T-cell (primary cell): ENCODE data around the gene USHBP1. TPM values are rescaled to one million over a fixed set of nuclear protein-coding genes. Genes with fewer than 3 reads are reported as not detected.
A peak's percentile ranks its signal among the peaks of the same experiment; 100 is the strongest.
"Not testable (repeated sequence)": the region's sequence is repeated elsewhere in the genome, so short reads cannot be mapped to it uniquely, and the experiment has no call there.

Experiments used
- ATAC-seq, 4 experiments: fragments of 200-7000 bp in 3 of 4; fragments of 150-1000 bp in 1 of 4; cut with Tn5 transposase; replicated peaks in 1 of 4; 1 replicate in 3 of 4; 2 replicates in 1 of 4; pipeline ENCODE4 v1.10.0; 2021; ENCODE audit warnings: moderate library complexity in 3 of 4, mild to moderate bottlenecking in 2 of 4, moderate number of reproducible peaks in 1 of 4
- CTCF ChIA-PET, 2 donors: fragments of 300-600 bp; sonication (Branson Sonifier 250); formaldehyde crosslinking; loops; one replicate each; lab custom pipeline; 2022; ENCODE audit warnings: antibody characterized with exemption in 2 of 2; lab: Charles Lee
- POLR2A ChIA-PET, 2 donors: fragments of 300-600 bp; sonication (Branson Sonifier 250); formaldehyde crosslinking; loops; one replicate each; lab custom pipeline; 2022; ENCODE audit warnings: antibody characterized with exemption in 2 of 2; lab: Charles Lee
- DNase-seq, 35 experiments: peaks; one replicate each; pipeline versions ENCODE4 v3.0.0 to v3.0.0-alpha.2; 2013 to 2023
- H3K27ac ChIP-seq: one replicate; pipeline ENCODE4 v1.5.1; 2013; ENCODE audit warnings: low read length
- H3K27me3 ChIP-seq, 2 experiments: replicated peaks in 1 of 2; 1 replicate in 1 of 2; 2 replicates in 1 of 2; pipeline versions ENCODE4 v1.6.1 to v1.7.0; 2013; ENCODE audit warnings: low read length in 1 of 2, mixed read lengths in 1 of 2; ENCODE audit not compliant: control insufficient read depth in 2 of 2, insufficient read depth in 2 of 2; ENCODE audit errors: extremely low read depth in 1 of 2
- H3K36me3 ChIP-seq, 2 donors: 1 replicate in 1 of 2; 2 replicates in 1 of 2; pipeline versions ENCODE4 v1.6.1 to v1.7.0; 2013; ENCODE audit warnings: low read length in 1 of 2; ENCODE audit not compliant: control insufficient read depth in 2 of 2, insufficient read depth in 1 of 2; ENCODE audit errors: extremely low read depth in 1 of 2
- H3K4me1 ChIP-seq, 2 experiments: 1 replicate in 1 of 2; 2 replicates in 1 of 2; pipeline versions ENCODE4 v1.6.1 to v1.7.0; 2013; ENCODE audit warnings: low read length in 2 of 2, mixed read lengths in 1 of 2; ENCODE audit not compliant: insufficient read depth in 2 of 2, control insufficient read depth in 1 of 2; ENCODE audit errors: extremely low read depth in 1 of 2
- H3K4me3 ChIP-seq, 2 donors: 1 replicate in 1 of 2; 2 replicates in 1 of 2; pipeline versions ENCODE4 v1.5.1 to v1.7.0; 2013; ENCODE audit warnings: mild to moderate bottlenecking in 2 of 2, low read length in 1 of 2, moderate library complexity in 1 of 2; ENCODE audit not compliant: control insufficient read depth in 1 of 2; ENCODE audit errors: extremely low read depth in 1 of 2
- H3K9me3 ChIP-seq: 2 replicates; pipeline ENCODE4 v1.7.0; 2013
- H3K27ac Mint-ChIP-seq, 2 donors: one replicate each; pipeline ENCODE4 v1.8.0; 2020 to 2021; ENCODE audit warnings: mild to moderate bottlenecking in 2 of 2, mixed read lengths in 2 of 2
- H3K27me3 Mint-ChIP-seq, 2 donors: one replicate each; pipeline ENCODE4 v1.8.0; 2021 to 2022; ENCODE audit warnings: mixed read lengths in 2 of 2
- H3K36me3 Mint-ChIP-seq: one replicate; pipeline ENCODE4 v1.8.0; 2021; ENCODE audit warnings: mixed read lengths
- H3K4me1 Mint-ChIP-seq, 3 donors: one replicate each; pipeline ENCODE4 v1.8.0; 2020 to 2022; ENCODE audit warnings: mixed read lengths in 3 of 3, mild to moderate bottlenecking in 1 of 3
- H3K4me3 Mint-ChIP-seq, 3 donors: one replicate each; pipeline ENCODE4 v1.8.0; 2020 to 2022; ENCODE audit warnings: mild to moderate bottlenecking in 3 of 3, mixed read lengths in 3 of 3, moderate library complexity in 3 of 3
- H3K9me3 Mint-ChIP-seq, 3 donors: one replicate each; pipeline ENCODE4 v1.8.0; 2020 to 2022; ENCODE audit warnings: mixed read lengths in 3 of 3
- WGBS: methylation state at CpG from one replicate; pipeline ENCODE4 v1.1.5; 2013; ENCODE audit warnings: missing lambda C conversion rate; ENCODE audit not compliant: insufficient coverage; 5-methylcytosine and 5-hydroxymethylcytosine counted together
- total RNA-seq, 35 experiments: library from RNA in 6 of 35; stranded (reverse) in 6 of 35; fragments of 120-200 nt in 1 of 35; gene quantifications; one replicate each; pipeline versions ENCODE4 v1.2.1 to v1.2.4 and lab custom pipeline; 2013 to 2026

USHBP1 gene
- total RNA-seq, 5 donors from 2014 or later (not counting 1 experiment from before 2014, with no cell fraction given): 0.10 to 0.61 (median 0.38) TPM; not detected in 1

- peaks cover 0 to 2% of the 10 kb centered on the region in 2 experiments for H3K27me3 ChIP-seq
- ATAC-seq (no peak), DNase-seq (no peak)
- ChIA-PET CTCF (interaction anchor here in 1 of 2 donors (1.4 kb wide), 1 partner anchor 8 kb away, joined by 4 read pairs; the partner anchor contains the start of gene MRPL34), POLR2A (interaction anchor here in 1 of 2 donors (0.7 kb wide), 1 partner anchor 479 kb away, joined by 9 read pairs; no protein-coding TSS in a partner anchor)
- 85% methylated on average over 3 of the region's 6 CpGs for WGBS
- H3K36me3 ChIP-seq: peaks cover 0 to 7% of the 10 kb centered on the region in 2 donors
- no peak overlapping the region for H3K27ac ChIP-seq
- H3K4me3 Mint-ChIP-seq: no peak overlapping the region
- peaks cover 0 to 9% of the 10 kb centered on the region in 2 experiments for H3K4me1 ChIP-seq
- H3K4me3 ChIP-seq: no peak overlapping the region
- H3K9me3 Mint-ChIP-seq: no peaks in the 10 kb centered on the region
- no peaks in the 10 kb centered on the region for H3K9me3 ChIP-seq
- H3K36me3 Mint-ChIP-seq: peaks cover 7% of the 10 kb centered on the region
- H3K27me3 Mint-ChIP-seq: no peaks in the 10 kb centered on the region
- H3K27ac Mint-ChIP-seq: no peak overlapping the region
- peaks cover 4 to 8% (median 7%) of the 10 kb centered on the region in 3 donors for H3K4me1 Mint-ChIP-seq
These were observed 32.4 kb upstream of the USHBP1 start for GRCh38 chr19:17296976-17297375.

- peaks cover 5 to 8% (median 8%) of the 10 kb centered on the region in 3 donors for H3K4me1 Mint-ChIP-seq
- POLR2A ChIA-PET: interaction anchor here in 1 of 2 donors (0.7 kb wide), 1 partner anchor 480 kb away, joined by 9 read pairs; no protein-coding TSS in a partner anchor
These were observed 31.7 kb upstream of the USHBP1 start for GRCh38 chr19:17296273-17296672.

GRCh38 chr19:17295551-17295950, 31.0 kb upstream of the USHBP1 start:
- DNase-seq, H3K4me3 Mint-ChIP-seq, H3K36me3 ChIP-seq, H3K27ac ChIP-seq, H3K9me3 Mint-ChIP-seq, POLR2A ChIA-PET, H3K27ac Mint-ChIP-seq, H3K4me1 Mint-ChIP-seq, ATAC-seq, H3K27me3 ChIP-seq, H3K9me3 ChIP-seq, H3K27me3 Mint-ChIP-seq, H3K36me3 Mint-ChIP-seq, H3K4me3 ChIP-seq: not testable (repeated sequence)
- peaks cover 0 to 11% of the 10 kb centered on the region in 2 experiments for H3K4me1 ChIP-seq
- CTCF ChIA-PET: interaction anchor here in 1 of 2 donors (0.6 kb wide), 1 partner anchor 37 kb away, joined by 3 read pairs; no protein-coding TSS in a partner anchor
- WGBS: 100% methylated on average over 4 of the region's 6 CpGs

More at GRCh38 chr19:17296273-17296672, 31.7 kb upstream of the USHBP1 start:
- Mint-ChIP-seq H3K4me3 (no peak overlapping the region), H3K27ac (no peak overlapping the region), H3K27me3 (no peaks in the 10 kb centered on the region), H3K9me3 (no peaks in the 10 kb centered on the region), H3K36me3 (peaks cover 7% of the 10 kb centered on the region)
- peaks cover 0 to 7% of the 10 kb centered on the region in 2 donors for H3K36me3 ChIP-seq
- H3K4me3 ChIP-seq: no peak overlapping the region
- CTCF ChIA-PET: interaction anchor here in 1 of 2 donors (0.6 to 0.7 kb wide), 2 partner anchors 15 to 38 kb away, joined by 3 to 7 read pairs; no protein-coding TSS in a partner anchor
- DNase-seq (no peak), ATAC-seq (no peak)
- no peak overlapping the region for H3K27ac ChIP-seq
- H3K9me3 ChIP-seq: no peaks in the 10 kb centered on the region
- WGBS: 100% methylated on average over 1 of the region's 4 CpGs
- peaks cover 0 to 2% of the 10 kb centered on the region in 2 experiments for H3K27me3 ChIP-seq
- H3K4me1 ChIP-seq: peaks cover 0 to 11% of the 10 kb centered on the region in 2 experiments

DNA sequence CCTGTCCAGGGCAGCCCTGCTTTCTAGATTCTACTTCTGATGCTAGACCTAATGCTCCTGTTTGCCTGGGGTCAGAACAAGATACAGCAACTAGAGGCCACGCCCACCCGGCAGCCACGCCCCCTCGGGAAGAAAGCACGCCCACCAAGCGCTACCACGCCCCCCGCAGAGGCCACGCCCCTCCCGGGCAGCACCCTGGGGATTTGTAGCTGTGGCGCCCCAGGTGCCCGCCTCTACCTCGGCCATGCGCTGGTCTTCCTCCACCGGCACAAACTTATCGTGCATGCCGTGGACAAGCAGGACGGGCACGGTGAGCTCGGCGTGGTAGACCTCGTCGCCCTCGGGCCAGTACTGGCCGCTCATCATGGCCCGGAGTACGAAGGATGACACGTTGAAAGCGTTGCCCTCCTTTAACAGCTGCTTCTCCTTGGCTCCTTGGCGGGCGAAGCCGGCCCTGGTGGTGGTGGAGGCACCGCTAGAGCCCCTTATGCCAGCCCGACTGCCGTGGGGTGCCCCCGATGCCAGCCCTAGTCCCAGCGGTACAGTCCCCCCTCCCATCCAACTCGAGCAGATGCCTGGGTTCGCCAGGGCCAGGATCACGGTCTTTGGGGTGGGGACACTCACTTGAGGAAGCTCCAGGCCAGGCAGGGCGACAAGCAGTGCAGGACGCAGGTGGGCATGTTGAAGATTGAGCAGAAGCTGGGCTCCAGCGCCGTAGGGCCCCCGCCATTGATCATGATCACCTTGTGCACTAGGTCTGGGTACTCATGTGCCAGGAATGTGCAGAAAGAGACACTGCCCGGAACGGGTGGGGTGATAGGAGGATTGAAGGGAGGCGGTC, 29.7 kb upstream of the USHBP1 start:
- no peaks in the 10 kb centered on the region for H3K9me3 ChIP-seq
- H3K27ac ChIP-seq: no peak overlapping the region
- no peaks in the 10 kb centered on the region for H3K9me3 Mint-ChIP-seq
- H3K4me1 Mint-ChIP-seq: peaks cover 5 to 8% (median 8%) of the 10 kb centered on the region in 3 donors
- peak in 21 of 35 experiments; percentile 16 to 61 (median 33) for DNase-seq
- WGBS: 87% methylated on average over 37 of the region's 48 CpGs
- H3K36me3 ChIP-seq: peaks cover 0 to 7% of the 10 kb centered on the region in 2 donors
- ATAC-seq: no peak
- CTCF ChIA-PET: no interaction called here
- H3K4me3 Mint-ChIP-seq: no peak overlapping the region
- H3K27me3 ChIP-seq: peaks cover 0 to 7% of the 10 kb centered on the region in 2 experiments
- H3K4me1 ChIP-seq: peaks cover 0 to 16% of the 10 kb centered on the region in 2 experiments
- H3K27ac Mint-ChIP-seq: no peak overlapping the region
- POLR2A ChIA-PET: no interaction called here
- no peak overlapping the region for H3K4me3 ChIP-seq
- H3K27me3 Mint-ChIP-seq: no peaks in the 10 kb centered on the region
- H3K36me3 Mint-ChIP-seq: peaks cover 7% of the 10 kb centered on the region

GRCh38 chr19:17293605-17294004, 29.1 kb upstream of the USHBP1 start:
- Histone ChIP-seq H3K4me1 (peaks cover 0 to 16% of the 10 kb centered on the region in 2 experiments), H3K36me3 (peaks cover 0 to 7% of the 10 kb centered on the region in 2 donors), H3K27ac (no peak overlapping the region), H3K4me3 (no peak overlapping the region), H3K9me3 (no peaks in the 10 kb centered on the region), H3K27me3 (peaks cover 0 to 8% of the 10 kb centered on the region in 2 experiments)
- H3K4me1 Mint-ChIP-seq: peaks cover 5 to 8% (median 8%) of the 10 kb centered on the region in 3 donors
- CTCF ChIA-PET: interaction anchor here (0.7 to 2.0 kb wide), 6 partner anchors 12 to 187 kb away, joined by 3 to 8 read pairs (median 6); partner anchors contain the start of genes DDA1 (in 1 of the 2) and MRPL34 (in 1 of the 2)
- POLR2A ChIA-PET: no interaction called here
- WGBS: 95% methylated on average over 13 of the region's 14 CpGs
- no peak for DNase-seq
- ATAC-seq: no peak
- no peaks in the 10 kb centered on the region for H3K9me3 Mint-ChIP-seq
- H3K27ac Mint-ChIP-seq: no peak overlapping the region
- H3K36me3 Mint-ChIP-seq: peaks cover 7% of the 10 kb centered on the region
- H3K4me3 Mint-ChIP-seq: no peak overlapping the region
- H3K27me3 Mint-ChIP-seq: peaks cover 0 to 2% of the 10 kb centered on the region in 2 donors
